GM19025 (cell line): ENCODE data around the gene ZC3H10.
"Not testable (repeated sequence)": the region's sequence is repeated elsewhere in the genome, so short reads cannot be mapped to it uniquely, and the experiment has no call there.

Experiments
- ATAC-seq: cut with Tn5 transposase; IDR thresholded peaks from one replicate; pipeline ENCODE4 v1.9.1; 2021; ENCODE audit warnings: mild to moderate bottlenecking, low read depth, moderate library complexity; ENCODE audit not compliant: unreplicated experiment

The ZC3H10 gene, protein sequence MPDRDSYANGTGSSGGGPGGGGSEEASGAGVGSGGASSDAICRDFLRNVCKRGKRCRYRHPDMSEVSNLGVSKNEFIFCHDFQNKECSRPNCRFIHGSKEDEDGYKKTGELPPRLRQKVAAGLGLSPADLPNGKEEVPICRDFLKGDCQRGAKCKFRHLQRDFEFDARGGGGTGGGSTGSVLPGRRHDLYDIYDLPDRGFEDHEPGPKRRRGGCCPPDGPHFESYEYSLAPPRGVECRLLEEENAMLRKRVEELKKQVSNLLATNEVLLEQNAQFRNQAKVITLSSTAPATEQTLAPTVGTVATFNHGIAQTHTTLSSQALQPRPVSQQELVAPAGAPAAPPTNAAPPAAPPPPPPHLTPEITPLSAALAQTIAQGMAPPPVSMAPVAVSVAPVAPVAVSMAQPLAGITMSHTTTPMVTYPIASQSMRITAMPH

DNA sequence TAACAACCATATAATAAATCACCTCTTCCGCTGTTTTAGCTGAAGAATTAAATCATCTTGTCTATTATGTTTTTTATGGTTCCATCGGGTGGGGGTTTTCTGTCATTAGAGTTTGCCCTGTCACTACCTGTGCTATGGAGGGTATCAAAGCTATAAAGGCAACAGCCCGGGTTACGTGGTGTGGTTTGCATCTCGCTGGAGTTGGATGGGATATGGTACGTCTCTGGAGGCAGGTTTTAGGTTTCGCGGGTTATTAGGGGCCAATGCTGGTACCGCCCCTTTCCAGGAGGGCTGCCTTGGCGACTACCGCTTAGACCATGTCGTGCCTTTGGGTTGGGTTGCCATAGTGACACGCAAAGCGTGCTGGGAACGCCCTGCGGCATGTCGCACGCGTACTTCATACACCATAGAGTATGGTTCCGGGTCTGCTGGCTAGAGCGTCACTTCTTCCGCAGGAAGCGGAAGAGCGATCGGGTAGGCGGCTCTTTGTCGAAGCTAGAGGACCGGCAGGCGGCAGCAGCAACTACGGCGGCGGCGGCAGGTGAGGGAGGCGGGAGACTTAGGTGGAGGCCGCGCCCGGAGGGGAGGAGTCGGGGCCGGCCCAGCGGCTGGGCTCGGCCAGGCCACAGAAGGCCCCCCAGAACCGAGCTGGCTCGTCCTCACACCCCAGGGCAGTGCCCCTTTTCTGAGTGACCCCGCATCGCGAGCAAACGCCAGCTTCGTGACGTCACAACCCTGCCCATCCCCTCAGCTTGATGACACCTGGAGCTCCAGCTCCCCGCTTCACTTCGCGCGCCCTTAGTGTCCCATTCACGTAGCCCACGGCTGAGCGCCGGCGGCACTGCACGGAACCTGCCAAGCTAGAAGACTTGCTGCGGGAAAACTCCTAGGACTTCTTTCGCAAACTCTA is at the start of gene ZC3H10:
Gene ZC3H10 (plus strand): TSS at position 489 of the 910 bp plus-strand sequence. CDS start 2,297 bp downstream, outside the sequence.
- peak; percentile 78 for ATAC-seq

DNA sequence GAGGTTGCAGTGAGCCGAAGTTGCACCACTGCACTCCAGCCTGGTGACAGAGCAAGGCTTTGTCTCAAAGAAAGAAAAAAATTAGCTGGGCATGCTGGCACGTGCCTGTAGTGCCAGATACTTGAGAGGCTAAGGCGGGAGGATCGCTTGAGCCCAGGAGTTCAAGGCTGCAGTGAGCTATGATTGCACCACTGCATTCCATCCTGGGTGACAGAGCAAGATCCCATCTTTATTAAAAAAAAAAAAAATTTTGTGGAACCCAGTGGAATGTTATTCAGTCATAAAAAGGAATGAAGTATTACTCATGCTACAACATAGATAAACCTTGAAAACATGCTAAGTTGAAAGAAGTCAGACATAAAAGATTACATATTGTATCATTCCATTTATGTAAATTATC is 46.4 kb upstream of the ZC3H10 start:
- no peak for ATAC-seq

DNA sequence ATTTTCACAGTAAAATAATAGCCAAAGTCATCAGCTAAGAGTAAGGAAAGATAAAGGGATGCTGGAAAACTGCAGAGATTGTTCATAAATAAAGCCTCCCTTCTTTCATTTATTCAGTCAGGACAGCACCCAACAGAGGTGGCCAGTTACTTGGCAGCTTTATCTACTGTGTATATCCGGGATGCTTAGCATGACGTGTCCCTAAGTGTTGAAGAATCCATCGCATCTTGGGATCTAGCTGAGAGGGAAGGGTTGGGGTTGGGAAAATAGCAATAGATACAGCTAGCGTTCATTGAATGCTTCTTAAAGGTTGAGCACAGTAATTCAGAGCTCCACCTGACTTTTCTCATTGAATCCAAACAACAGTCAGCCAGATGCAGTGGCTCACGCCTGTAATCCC is 43.7 kb upstream of the ZC3H10 start:
- no peak for ATAC-seq

DNA sequence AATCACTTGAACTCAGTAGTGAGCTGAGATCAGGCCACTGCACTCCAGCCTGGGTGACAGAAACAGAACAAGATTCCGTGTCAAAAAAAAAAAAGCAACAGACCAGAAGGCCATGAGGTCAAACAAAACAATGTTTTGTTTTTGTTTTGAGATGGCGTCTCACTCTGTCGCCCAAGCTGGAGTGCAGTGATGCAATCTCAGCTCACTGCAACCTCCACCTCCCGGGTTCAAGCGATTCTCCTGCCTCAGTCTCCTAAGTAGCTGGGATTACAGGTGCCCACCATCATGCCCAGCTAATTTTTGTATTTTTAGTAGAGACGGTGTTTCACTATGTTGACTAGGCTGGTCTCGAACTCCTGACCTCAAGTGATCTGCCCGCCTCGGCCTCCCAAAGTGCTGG is 40.1 kb upstream of the ZC3H10 start:
- not testable (repeated sequence) for ATAC-seq

DNA sequence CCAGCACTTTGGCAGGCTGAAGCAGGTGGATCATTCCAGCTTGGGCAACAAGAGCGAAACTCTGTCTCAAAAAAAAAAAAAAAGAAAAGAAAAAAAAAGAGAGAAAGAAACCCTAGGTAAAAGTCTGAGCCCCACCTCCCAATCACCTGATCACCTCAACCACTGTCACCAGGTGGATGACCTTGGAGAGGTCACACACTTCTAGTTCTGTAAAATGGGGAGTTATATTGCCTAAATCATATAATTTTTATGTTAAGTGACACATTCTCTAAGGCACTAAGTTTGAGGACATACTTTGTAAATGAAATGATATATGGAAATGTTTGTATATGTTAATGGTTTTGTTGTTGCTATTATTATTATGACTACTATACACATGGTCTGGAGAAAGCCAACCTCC is 39.6 kb upstream of the ZC3H10 start:
- no peak for ATAC-seq

DNA sequence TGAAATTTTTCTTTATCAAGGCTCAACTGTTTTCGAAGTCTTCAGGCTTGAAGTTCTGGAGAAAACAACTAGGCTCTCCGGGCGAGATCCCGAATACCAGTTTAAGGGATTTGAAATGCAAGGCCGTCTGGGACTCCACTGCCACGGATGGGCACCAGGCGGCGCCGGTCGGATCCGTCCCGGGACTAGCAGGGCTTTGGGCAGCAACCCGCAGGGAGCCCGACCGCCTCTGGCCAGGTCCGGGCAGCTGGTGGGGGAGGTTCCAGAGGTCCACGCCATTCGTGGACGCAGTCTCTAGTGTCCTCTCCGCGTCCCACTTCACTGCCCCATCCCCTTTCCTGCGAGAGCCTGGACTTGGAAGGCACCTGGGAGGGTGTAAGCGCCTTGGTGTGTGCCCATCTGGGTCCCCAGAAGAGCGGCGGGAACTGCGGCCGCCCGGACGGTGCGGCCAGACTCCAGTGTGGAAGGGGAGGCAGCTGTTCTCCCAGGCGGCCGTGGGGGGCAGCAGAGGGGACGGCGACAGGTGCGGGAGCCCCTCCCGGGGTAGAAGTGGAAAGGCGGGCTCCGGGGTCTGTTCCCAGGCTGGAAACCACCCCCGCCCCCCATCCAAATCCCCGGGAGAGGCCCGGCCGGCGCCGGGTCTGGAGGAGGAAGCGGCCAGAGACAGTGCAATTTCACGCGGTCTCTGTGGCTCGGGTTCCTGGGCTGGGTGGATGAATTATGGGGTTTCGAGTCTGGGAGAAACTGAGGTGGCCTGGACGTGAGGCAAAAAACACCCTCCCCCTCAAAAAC is 38.9 kb upstream of the ZC3H10 start:
- no peak for ATAC-seq

DNA sequence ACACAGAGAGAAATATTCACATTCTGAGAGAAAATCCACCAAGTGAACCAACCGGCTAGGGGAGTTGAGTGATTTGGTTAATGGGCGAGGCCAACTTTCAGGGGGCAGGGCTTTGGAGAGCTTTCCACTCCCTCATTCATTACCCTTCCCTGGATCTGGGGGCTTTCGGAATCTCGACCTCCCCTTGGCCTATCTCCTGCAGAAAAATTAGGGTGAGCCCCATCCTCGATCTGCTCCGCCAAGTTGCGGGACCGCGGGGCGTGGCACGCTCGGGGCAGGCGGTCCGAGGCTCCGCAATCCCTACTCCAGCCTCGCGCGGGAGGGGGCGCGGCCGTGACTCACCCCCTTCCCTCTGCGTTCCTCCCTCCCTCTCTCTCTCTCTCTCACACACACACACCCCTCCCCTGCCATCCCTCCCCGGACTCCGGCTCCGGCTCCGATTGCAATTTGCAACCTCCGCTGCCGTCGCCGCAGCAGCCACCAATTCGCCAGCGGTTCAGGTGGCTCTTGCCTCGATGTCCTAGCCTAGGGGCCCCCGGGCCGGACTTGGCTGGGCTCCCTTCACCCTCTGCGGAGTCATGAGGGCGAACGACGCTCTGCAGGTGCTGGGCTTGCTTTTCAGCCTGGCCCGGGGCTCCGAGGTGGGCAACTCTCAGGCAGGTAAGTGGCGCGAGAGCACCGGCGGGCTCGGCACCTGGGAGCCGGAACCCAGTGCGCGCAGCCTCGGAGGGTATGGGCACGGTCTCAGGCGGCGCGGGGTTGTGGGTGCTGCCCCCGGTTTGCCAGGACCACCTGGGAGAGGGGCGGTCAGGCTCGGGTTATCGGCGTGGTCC is 38.1 kb upstream of the ZC3H10 start, which contains the start of gene ERBB3:
Gene ERBB3 (plus strand): TSS at position 443 of the 833 bp plus-strand sequence. CDS start 136 bp downstream, at position 579.
- no peak for ATAC-seq

DNA sequence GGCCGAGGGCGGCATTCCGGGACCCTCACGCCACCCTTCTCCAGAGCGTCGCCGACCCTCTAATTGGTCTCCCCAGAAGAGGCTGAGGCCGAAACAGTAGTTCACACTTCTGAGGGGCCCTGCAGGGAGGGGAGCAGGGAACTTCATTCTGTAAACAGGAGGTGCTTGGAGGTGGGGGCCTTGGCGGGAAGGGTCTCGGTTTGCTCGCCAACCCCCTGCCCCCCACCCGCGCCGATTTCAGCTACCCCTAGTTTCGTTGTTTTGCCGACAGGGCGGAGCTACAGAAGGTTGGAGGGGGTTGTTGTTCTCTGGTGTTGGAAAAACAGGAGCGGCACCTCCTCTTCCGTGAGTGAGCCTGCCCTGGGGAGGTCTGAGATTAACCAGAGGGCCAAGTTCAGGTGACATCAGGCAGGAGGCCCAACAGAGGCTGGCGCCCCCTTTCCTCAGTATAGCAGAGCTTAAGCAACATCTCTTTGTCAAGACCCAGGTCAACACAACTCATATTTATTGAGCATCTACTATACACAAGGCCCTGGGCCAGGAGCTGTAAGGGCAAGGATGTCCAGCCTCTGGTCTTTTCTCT is 37.4 kb upstream of the ZC3H10 start:
- no peak for ATAC-seq

DNA sequence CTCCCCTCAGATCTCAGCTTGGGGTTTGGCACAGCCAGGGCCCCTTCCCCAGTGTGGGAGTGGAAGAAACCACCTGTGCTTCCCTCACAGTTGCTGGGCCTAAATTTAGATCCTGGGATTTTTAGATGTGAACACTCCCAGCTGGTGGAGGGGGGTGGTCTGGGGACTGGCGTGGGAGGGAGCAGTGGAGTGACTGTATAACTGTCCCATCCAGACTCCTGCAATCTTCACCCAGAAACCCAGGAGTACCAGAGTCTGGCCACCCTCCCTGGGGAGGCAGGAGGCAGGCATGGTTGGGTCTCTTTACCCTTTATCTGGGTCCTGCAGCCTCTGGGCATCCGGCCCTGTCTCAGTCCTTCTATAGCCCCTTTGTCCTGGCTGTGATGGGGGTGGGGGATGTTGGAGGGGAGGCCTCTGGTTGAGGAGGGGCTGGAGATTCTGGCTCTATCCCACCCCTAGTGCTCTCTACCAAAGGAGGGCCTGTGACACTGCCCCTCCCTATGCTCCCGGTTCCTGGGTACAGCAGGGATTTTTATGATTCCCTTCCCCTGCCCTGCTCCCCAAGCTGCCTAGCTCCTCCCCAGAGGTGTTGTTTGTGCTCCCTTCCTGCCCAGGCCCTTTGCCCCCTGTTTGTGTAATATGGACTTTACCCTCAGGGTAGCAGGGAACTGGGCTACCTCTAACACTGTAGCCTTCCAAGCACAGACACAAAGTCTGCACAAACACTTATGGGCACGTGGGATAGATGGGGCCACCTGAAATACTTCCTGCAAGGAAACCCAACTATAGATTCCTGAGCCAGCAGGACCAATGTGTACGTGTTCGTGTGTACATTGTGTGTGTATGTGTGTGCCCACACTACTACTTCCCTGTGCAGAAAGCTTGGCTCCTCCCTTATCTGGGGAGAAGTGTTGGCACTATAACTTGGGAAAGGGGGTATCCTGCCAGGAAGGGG is 36.4 kb upstream of the ZC3H10 start:
- ATAC-seq: no peak

DNA sequence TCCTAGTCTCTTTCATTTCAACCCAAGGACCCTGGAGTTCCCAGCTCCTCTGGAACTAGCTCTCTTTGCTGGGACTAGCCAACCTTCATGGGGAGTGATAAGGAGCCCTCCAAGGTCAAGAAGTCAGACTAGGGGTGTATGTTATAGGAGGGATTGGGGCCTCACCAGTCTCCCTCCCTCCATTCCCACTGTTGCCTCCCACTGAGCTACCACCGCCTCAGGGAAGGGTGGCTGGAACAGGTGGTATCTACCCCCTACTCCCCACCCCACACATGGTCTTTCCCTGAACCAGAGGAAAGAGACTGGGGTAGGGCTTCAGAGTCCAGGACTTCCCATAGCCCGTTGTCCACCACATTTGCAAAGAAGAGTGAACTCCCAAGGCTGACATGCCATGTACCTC is 35.7 kb upstream of the ZC3H10 start:
- ATAC-seq: no peak

DNA sequence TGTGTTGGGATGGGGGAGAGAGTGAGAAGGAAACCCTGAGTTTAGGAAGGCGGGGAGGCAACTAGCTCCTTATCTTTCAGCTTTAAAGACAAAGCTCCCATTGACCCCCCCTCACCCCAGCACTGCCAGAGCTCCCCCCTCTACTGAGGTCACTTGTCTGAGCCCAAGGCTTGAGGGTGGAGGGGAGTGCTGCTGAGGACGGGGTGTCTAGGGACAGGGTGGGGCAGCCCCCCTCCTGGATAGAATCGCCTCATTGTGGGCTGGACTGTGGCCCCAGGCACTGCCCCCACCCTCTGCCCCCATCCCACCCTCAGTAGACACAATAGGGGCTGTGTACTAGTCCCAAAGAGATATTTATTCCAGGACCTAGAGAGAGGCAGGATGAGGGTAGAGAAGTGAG is 35.1 kb upstream of the ZC3H10 start:
- ATAC-seq: no peak

DNA sequence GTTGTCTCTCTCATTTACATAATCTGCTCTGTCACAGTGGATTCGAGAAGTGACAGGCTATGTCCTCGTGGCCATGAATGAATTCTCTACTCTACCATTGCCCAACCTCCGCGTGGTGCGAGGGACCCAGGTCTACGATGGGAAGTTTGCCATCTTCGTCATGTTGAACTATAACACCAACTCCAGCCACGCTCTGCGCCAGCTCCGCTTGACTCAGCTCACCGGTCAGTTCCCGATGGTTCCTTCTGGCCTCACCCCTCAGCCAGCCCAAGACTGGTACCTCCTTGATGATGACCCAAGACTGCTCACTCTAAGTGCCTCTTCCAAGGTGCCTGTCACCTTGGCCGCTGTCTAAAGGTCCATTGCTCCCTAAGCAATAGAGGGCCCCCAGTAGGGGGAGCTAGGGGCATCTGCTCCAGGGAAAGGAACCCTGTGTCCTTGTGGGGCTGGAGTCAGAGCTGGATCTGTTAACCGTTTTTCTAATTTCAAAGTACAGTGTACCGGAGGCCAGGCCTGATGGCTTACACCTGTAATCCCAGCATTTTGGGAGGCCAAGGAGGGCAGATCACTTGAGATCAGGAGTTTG is 33.0 kb upstream of the ZC3H10 start:
- no peak for ATAC-seq

DNA sequence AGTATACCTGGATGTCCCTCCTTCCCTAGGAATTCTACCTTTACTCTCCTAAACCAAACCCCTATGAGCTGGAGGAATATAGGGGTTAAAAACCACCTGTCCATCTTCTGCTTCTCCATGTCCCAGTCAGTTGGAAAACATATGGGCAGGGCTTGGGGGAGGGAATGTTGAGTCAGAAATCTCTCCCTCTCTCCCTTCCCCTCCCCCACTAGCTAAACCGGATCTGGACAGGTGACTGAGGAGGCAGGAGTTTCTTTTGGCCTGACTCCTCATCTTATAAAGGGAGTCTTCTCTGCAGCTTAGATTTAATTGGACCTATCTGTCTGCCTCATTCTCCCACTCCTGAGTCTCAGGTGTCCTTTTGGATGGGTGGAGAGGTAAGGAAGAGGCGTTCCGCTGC is 32.0 kb upstream of the ZC3H10 start:
- ATAC-seq: no peak

DNA sequence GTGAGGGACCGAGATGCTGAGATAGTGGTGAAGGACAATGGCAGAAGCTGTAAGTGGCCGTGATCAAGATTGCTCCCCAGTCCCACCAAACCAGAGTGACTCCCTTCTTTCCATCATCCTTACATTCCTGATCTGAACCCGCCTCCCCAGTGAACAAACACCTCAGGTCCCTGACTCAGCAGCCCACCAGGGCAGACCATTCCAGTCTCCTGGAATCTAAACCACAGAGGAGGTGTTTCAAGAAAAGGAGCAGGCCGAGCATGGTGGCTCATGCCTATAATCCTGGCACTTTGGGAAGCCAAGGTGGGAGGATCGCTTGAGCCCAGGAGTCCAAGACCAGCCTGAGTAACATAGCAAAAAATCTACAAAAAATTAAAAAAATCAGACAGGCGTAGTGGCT is 31.5 kb upstream of the ZC3H10 start:
- no peak for ATAC-seq

DNA sequence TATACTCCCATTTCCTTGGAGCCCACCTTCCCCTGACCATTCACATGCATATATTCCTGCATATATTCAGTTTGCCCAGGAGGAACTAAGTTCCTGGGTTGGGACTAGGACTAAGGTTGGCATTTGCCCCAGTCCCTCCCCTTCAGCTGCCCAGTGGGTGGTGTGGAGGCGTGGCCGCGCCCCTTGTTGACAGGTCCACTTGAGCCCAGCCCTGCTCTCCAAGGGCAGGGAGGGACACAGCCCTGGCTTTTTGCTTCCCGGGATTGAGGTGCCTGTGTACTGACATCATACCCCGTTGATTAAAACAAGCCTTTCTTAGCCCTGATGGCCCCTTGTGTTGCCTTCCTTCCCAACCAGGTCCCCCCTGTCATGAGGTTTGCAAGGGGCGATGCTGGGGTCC is 30.8 kb upstream of the ZC3H10 start:
- ATAC-seq: no peak

DNA sequence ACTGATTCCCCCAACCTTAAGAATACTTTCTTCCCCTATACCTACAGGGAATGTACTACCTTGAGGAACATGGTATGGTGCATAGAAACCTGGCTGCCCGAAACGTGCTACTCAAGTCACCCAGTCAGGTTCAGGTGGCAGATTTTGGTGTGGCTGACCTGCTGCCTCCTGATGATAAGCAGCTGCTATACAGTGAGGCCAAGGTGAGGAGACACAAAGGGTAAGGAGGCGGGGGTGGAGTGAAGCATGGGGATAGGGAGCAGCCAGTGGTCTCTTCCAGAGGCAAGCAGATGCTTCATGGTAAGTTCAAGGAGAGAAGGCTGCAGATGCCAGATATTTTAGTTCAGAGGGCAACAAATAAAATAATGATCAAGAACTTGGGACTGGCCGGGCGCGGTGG is 20.3 kb upstream of the ZC3H10 start:
- ATAC-seq: no peak

DNA sequence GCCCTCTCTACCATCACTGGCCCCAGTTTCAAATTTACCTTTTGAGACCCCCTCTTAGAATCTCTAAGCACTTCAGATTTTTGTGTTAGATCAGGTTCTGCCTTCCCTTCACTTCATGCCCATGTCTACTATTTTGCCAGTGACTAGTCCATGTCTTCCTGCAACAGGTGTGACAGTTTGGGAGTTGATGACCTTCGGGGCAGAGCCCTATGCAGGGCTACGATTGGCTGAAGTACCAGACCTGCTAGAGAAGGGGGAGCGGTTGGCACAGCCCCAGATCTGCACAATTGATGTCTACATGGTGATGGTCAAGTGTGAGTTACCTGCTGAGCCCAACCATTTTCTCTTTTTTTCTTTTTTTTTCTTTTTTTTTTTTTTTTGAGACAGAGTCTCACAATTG is 19.5 kb upstream of the ZC3H10 start:
- ATAC-seq: no peak

DNA sequence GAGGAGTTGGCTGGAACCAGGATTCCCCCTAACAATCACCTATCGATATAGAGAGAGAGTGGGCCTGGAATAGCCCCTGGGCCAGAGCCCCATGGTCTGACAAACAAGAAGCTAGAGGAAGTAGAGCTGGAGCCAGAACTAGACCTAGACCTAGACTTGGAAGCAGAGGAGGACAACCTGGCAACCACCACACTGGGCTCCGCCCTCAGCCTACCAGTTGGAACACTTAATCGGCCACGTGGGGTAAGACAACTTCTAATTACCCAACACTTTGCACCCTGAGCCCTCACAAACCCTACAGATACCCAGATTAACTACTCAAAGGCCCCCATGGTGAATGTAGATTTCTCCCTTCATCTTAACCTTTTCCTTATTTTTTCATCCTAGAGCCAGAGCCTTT is 18.3 kb upstream of the ZC3H10 start:
- ATAC-seq: no peak
